GM12875 (cell line): ENCODE results near the gene ADAM11.

Experiments
- H3K4me3 ChIP-seq: one replicate; pipeline ENCODE4 v1.5.1; 2011; ENCODE audit warnings: low read depth, low read length, control low read depth
- CTCF ChIP-seq: IDR thresholded peaks from 2 replicates; pipeline ENCODE4 v1.5.1; 2011; ENCODE audit warnings: low read depth, mild to moderate bottlenecking, control low read depth, inconsistent platforms, low read length, moderate library complexity, borderline replicate concordance; ENCODE audit not compliant: insufficient read depth

The ADAM11 gene

GRCh38 chr17:44759086-44759915, 513 bp downstream of the ADAM11 start:
- TF ChIP-seq CTCF = no peak
- no peak overlapping the region for H3K4me3 ChIP-seq

- no peak for TF ChIP-seq CTCF
- no peak overlapping the region for H3K4me3 ChIP-seq
These were observed 1.1 kb downstream of the ADAM11 start for GRCh38 chr17:44759916-44760243.

GRCh38 chr17:44760474-44761308, 1.9 kb downstream of the ADAM11 start:
- no peak overlapping the region for H3K4me3 ChIP-seq
- TF ChIP-seq CTCF = no peak

- no peak overlapping the region for H3K4me3 ChIP-seq
- no peak for TF ChIP-seq CTCF
These were observed 3.4 kb downstream of the ADAM11 start for GRCh38 chr17:44761932-44762810.

- TF ChIP-seq CTCF = no peak
- H3K4me3 ChIP-seq = no peak overlapping the region
These were observed 4.4 kb downstream of the ADAM11 start for GRCh38 chr17:44763170-44763569.

- TF ChIP-seq CTCF = no peak
- no peak overlapping the region for H3K4me3 ChIP-seq
These were observed 7.2 kb downstream of the ADAM11 start for GRCh38 chr17:44765965-44766364.
